Middle frontal gyrus (tissue), 1 donor: ENCODE measurements around the gene MYH7.
"Not testable (repeated sequence)": the region's sequence is repeated elsewhere in the genome, so short reads cannot be mapped to it uniquely, and the experiment has no call there.

ENCODE experiments used
- DNase-seq: peaks from one replicate; pipeline ENCODE4 v3.0.0-alpha.2; 2015; ENCODE audit warnings: low spot score; ENCODE audit errors: extremely low spot score

Gene MYH7

DNA sequence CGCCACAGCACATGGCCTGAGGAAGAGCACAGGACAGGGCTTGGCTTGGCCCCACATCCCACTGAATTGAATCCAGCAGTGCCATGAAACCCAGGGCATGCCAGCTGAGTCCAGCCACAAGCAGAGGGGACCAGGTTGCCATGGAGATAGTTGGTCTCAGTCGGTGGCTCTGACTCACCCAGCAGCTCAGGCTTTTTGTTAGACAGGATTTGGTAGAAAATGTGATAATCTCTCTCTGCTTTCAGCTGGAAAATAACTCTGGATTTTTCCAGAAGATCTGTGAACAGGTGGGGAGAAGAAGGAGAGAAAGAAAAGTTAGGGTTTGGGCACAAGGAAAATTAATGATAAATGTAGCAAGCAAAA, 4.8 kb downstream of the MYH7 start:
- peak; percentile 13 for DNase-seq

DNA sequence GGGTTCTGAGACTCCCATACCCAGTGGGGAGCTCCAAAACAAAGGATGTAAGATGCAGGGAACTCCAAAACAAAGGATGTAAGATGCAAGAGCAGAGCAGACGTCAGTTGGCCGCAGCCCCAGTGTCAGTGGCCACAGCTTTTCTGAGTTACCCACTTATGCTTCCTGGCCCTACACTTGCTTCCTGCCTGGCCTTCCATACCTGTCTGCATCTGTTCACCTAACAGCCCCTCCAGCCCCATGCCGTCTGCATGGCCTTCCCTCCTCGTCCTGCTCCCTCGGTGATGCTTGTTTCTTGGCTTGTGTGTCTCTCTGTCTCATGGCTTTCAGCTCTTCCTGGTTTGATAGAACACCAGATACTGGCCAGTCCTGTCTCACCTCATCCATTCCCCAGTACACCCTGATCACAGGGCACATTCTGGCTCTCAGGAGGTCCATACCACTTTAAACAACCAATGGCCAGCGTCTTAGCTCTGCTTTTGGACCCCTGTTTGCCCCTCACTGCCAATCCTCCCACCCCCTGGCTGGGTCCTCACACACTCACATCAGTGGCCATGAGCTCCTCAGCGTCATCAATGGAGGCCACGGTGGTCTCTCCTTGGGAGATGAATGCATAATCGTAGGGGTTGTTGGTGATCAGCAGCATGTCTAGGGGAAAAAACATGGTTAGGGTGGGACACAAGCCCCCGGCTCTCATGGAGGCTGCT, 5.3 kb downstream of the MYH7 start:
- DNase-seq, result no peak

DNA sequence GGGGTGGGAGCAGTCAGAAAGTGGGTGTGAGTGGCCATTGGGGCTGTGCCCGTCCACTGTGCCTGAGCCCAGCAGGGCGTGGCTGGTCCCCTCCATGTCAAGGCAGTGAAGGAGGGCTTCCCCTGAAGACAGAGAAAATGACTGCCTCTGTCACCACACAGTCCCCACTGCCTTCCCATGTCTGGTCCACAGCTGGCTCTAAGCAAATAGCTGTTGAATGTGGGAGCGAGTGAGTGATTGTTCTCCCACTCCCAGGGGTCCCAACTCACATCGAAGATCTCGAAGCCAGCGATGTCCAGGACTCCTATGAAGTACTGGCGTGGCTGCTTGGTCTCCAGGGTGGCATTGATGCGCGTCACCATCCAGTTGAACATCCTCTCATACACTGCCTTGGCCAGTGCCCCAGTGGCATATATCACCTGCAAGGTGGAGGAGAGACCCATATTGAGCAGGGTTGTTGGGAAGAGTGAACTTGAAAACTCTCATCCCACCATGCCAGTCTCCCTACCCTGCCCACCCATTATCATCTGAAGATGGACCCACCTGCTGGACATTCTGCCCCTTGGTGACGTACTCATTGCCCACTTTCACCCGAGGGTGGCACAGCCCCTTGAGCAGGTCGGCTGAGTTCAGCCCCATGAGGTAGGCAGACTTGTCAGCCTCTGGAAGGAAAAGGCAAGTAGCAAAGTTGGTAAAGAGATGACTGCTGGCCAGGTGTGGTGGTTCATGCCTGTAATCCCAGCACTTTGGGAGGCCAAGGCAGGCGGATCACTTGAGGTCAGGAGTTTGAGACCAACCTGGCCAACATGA, 6.6 kb downstream of the MYH7 start:
- DNase-seq, result no peak

DNA sequence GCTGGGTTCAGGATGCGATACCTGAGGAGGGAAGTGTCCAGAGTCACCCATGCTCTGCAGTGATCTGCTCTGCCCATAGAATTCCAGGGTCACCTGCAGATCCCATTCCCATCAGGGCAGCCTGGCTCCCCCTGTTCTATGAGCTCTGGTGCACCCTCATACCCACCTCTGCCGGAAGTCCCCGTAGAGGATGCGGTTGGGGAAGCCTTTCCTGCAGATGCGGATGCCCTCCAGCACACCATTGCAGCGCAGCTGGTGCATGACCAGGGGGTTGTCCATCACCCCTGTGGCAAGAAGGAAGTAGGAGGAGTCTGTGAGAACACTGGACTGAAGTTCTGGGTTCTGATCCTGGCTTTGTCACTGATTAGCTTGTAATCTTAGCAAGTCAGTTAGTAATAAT, 9.7 kb downstream of the MYH7 start:
- not testable (repeated sequence) for DNase-seq

DNA sequence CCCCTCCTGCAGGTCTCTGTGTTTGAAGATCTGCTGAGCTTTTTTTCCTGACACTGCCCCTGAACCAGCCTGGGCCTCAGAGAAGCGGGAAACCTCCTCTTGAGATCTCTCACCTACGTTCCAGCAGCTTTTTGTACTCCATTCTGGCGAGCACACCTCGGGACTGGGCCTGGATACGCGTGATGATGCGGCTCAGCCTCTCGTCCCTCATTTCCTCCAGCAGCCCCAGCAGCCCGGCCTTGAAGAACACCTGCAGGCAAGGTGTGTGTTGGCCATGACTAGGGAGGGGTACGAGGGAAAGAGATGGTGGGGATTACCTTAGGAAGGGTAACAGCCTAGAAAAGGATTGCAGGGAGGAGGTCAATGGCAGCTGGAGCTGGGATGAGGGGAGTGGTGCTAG, 10.3 kb downstream of the MYH7 start:
- no peak for DNase-seq

DNA sequence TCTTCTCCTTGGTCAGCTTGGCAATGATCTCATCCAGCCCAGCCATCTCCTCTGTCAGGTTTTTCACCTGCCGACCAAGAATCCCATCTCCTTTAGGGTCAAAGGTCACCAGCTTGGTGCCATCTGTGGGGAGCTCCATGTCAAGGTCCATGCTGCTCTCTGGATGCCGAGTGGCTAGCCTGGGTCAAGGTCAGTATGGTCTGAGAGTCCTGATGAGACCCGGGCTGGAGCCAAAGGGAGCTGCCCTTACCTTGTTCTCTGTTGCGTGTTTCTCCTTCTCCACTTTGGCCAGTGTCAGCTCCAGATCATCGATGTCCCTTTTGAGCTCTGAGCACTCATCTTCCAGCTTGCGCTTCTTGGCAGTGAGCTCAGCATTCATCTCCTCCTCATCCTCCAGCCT, 11.8 kb downstream of the MYH7 start:
- no peak for DNase-seq

DNA sequence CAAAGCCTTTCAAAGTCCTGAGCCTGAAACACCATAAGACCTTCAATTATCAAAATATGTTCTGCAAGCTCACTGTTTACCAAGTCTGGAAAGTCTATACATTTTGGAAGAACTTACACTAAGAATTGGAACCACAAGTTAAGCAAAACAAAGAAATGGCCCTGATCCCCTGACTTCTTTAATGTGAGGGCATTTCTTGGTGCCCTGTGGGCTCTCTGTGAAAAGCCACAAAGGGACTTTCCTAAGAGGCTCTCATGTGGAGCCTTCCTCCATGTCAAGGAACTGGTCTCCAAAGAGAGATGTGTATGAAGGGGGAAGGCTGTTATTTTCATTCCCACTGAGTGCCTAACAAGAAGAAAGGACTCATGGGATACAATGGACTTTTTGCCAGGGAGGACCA, 13.9 kb downstream of the MYH7 start:
- no peak for DNase-seq

DNA sequence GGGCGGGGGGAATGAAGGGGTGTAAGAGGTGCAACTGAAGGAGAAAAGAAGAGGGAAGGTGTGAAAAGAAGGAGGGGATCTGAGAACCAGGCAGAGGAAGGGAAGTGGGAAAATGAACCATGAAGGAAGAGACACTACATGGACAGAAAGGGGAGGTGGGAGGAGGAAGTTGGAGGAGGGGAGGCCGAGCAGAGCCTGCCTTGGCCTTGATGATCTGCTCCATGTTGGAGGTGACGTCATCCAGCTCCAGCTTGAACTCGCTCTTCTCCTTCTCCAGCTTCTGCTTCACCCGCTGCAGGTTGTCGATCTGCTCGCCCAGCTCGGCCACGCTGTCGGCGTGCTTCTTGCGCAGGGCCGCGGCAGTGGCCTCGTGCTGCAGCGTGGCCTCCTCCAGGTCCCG, 15.8 kb downstream of the MYH7 start:
- DNase-seq, result not testable (repeated sequence)

DNA sequence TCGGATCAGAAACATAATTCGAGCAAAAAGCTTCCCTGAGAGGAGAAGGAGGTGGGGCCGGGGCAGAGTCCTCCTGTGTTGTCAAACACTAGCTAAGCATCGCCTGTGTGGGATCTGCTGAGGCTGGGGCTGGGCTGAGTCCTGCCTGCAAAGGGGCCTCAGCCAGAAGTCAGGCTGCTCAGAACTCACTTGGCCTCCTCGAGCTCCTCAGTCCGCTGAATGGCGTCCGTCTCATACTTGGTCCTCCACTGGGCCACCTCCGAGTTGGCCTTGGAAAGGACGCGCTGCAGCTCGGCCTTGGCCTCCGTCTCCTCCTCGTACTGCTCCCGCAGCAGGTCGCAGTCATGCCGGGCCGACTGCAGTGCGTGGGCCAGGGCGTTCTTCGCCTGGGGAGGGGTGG, 17.4 kb downstream of the MYH7 start:
- no peak for DNase-seq

DNA sequence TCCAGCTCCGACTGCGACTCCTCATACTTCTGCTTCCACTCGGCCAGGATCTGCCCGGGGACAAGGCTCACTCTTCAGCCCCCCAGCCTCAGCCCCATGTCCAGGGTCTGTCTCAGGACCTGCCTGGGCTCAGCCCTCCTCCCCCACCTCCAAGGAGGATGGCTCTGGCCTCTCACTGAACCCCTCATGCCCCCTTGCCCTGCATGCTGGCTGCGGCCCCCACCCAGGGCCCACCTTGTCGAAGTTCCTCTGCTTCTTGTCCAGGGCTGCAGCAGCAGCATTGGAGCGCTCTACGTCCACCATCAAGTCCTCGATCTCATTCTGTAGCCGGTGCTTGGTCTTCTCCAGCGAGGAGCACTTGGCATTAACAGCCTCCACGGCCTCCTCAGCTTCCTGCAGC, 18.2 kb downstream of the MYH7 start:
- DNase-seq, result not testable (repeated sequence)

DNA sequence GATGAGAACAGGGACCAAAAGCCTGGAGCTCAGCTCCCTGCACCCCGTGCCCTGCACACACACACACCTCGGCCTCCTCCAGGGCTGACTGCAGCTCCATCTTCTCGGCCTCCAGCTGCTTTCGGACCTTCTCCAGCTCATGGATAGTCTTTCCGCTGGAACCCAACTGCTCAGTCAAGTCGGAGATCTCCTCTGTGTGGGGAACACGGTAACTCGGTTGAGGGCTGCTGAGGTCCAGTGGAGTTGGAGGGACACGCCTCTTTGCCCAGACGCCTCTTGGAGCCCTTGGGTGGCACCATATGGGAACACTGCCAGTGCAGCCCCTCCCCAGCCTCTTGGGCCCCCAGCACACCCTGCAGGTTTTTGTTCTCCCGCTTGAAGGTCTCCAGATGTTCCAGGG, 18.7 kb downstream of the MYH7 start:
- DNase-seq, result no peak

DNA sequence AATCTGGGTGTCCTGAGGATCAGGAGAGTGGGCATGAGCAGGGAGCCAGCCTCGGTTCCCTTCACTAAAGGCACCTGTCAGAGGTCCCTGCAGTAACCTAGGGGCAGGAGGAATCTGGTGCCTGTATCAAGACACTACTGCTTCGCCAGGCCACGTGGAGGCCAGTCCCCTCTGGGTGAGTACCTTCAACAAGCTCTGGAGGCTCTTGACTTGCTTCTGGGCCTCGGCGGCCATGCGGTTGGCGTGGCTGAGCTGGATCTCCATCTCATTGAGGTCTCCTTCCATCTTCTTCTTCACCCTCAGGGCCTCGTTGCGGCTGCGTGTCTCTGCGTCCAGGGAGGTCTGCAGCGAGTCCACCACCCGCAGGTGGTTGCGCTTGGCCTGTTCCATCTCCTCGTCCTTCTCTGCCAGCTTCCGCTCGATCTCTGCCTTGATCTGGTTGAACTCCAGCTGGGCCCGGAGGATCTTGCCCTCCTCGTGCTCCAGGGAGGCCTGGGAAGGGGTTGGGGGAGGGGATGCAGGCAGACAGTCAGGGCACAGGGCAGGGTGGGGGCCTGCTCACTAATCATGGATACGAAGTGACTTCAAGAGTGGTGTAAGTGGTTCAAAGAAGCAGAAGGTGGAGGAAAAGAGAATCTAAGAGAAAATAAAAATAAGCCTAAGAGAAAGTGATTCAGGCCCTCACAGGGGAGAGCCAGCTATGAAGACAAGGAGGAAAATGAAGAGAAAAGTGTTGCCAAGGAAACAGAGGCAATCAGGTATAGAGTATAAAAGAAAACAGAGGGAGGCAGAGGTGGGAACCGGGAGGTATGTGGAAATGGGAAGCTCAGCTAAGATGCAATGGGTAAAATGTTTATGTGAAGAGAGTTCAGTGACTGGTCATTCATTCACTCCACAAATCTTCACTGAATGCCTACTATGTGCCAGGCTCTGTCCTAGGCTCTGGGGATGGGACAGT, 19.4 kb downstream of the MYH7 start:
- DNase-seq, result no peak

DNA sequence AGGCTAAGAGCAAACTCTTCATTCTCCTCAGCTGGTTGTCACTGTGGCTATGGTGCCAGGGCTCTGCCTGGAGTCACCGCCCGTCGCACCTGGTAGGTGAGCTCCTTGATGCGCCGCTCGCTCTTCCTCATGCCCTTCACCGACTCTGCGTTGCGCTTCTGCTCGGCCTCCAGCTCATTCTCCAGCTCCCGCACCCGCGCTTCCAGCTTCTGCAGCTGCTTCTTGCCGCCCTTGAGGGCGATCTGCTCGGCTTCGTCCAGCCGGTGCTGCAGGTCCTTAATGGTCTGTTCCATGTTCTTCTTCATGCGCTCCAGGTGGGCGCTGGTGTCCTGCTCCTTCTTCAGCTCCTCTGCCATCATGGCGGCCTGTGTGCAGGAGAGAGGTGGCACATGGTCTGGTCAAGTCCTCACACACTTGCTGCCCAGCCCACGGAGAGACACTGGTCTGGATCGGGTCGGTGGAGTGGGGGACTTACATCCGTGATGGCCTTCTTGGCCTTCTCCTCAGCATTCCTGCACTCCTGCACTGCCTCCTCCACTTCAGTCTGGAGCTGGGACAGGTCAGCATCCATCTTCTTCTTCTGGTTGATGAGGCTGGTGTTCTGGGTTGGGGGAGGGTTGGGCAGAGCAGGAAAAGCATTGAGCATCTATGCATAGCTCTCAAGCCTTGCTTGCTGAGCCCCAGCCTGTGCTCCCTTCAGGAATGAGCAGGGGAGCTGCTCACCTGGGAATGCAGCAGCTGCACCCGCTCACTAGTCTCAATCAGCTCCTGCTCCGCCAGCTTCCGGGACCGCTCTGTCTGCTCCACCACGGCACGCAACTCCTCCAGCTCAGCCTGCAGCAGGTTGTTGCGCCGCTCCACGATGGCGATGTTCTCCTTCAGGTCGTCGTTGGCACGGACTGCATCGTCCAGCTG, 20.3 kb downstream of the MYH7 start:
- DNase-seq, result no peak

DNA sequence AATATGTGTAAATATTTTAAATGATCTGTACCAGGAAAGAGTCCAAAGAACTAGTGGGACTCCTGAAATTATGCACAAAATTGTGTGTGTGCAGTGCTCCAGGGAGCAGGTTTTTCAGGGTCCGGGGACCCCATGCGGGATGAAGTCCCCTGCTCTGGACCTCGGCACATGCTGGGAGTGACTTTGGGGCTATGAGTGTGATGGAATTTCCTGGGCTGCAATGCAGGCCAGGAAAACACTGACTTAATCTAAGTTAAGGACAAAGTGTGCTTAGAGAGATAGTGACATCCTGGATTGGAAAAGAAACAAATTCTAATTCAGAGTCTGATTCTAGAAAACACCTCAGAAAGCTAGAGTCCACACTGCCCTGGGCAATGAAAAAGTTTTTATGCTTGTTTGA, 21.2 kb downstream of the MYH7 start:
- no peak for DNase-seq

DNA sequence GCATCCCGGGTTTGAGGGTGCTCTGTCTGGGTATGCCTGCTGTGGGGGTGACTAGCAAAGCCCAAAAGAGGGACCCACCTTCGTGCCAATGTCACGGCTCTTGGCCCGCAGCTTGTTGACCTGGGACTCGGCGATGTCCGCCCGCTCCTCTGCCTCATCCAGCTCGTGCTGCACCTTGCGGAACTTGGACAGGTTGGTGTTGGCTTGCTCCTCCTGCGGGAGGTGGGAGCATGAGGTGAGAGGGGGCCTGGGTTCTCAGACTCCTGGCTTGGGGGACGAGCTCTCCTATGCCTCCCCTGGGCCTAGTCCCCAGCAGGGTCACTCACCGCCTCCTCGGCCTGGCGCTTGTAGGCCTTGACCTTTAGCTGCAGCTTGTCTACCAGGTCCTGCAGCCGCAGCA, 21.8 kb downstream of the MYH7 start:
- DNase-seq, result no peak

DNA sequence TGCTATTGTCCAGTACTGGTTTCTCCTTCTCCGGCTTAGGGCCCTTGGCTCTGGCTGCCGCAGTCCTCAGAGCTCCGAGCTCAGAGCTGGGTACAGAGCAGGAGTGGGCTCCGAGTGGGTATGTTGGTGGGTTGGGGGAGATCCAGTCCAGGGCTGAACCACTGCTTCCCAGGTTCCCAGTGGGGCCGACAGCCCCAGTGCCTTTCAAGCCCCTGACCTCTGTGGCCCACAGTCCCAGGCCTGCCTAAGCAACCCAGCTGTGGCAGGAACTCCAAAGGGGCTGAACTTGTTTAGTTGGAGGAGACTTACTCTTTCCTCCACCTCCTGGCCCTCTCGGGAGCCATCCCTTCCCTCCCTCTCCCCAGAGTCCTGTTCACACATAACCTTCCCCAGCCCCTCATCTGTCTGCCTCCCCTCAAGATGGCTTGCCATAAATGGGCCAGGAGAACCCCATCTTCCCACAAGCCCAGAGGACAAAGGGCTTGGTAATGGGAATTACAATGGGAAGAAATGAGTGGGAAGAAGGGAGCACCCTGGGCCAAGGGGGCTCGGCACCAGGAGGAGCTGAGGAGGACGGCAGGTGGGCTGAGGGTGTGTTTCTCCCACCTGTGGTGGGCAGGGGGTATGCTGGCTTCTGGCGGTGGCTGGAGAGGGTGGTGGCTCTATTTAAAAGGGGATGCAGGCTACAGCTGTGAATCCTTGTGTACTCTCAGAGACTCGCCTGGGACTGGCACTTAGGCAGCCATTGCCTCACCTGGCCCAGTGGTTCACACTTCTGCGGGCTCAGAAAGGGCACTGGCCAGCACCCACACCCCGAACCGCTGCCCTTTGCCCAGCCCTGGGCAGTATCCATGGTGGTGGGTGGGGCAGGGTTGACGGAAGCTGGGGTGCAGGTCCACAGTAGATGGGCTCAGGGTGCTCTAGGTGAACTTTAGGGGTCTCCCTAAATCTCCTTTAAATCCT, 23.6 kb downstream of the MYH7 start:
- DNase-seq, result no peak

DNA sequence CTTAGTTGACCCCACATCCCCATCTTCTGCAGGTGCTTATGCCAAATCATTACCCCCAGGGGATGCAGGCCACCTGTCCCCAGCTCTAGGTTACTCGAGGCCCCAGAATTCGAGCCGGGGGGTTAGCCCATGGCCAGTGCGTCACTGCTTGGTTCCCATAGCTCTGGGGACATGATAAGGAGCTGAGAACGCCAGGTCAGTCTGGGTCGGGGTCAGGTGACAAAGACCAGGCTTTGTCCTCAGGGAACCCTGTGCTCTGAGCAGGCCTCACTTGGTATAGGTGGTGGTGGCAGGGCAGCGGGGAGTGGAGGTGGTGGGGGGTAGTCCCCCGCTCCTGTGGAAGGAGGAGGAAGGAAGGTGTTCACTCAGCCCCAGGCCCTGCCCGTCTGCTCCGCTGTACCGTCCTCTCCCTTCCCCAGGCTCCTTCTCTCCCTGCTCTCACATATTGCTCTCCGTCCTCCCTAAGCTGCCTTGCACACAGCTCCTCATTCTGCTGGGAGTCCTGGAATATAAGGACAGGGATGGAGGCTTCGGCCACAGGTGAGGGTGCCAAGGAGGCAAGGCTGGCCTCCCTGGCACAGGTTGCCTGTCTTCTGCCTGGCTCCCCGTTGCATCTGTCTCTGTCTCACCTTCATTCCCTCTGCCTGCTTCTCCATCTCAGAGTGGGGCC, 25.4 kb downstream of the MYH7 start:
- DNase-seq, result no peak

DNA sequence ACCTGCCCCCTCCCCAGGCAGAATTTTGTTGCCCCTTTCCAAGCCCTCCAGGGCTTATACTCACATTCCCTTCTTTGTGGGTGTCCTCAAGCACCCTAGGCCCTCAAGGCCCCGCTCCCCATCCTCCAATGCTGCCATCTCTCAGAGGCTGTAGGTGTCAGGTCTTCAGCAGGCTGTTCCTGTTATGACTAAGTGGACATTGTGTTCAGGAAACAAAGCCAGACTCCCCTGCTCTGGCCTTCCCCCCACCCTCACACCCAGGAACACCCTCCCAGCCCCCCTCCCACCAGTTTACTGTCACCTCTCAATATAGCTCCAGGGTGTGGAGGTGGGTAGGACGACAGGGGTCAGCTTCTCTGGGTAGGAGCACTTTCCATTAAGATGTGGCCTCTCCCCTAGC, 26.0 kb downstream of the MYH7 start:
- no peak for DNase-seq

DNA sequence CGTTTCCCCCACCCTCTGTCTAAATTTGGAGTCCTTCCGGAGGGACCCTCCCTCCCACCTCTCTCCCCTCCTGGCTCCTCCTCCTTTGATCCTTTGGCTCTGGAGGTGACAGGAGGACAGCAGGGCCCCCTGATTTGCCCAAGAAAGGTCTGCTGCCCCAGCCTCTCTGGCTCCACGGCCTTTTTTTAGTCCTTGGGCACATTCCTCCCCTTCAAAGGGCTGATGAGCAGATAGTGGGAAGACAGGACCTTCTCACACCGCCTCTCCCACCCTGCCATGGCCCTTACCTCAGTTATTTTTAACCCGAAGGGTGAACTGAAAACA, 27.2 kb downstream of the MYH7 start:
- DNase-seq, result no peak
